ENCODE results near the gene TRAF4.

GRCh38 chr17:28740406-28741357 lies 3.1 kb upstream of the TRAF4 start:
- TF ChIP-seq POLR2A (IDR thresholded peaks at IDR 0.05), result no peak
- no peak for TF ChIP-seq CTCF (IDR thresholded peaks at IDR 0.05)

All from testis (tissue), 2 donors.